CD4-positive, alpha-beta T cell treated with Interleukin-10 for 1 hour (primary cell): ENCODE results near the gene DRP2.
"Not testable (repeated sequence)": the region's sequence is repeated elsewhere in the genome, so short reads cannot be mapped to it uniquely, and the experiment has no call there.

Source experiments
- DNase-seq: peaks from one replicate; pipeline ENCODE4 v3.0.0-alpha.2; 2020

DRP2 gene

GRCh38 chrX:101237041-101237440 lies 17.5 kb downstream of the DRP2 start:
- DNase-seq = no peak

- no peak for DNase-seq
Measured at GRCh38 chrX:101241531-101241930, 21.9 kb downstream of the DRP2 start.

GRCh38 chrX:101252634-101253033 lies 33.0 kb downstream of the DRP2 start:
- no peak for DNase-seq

DNA sequence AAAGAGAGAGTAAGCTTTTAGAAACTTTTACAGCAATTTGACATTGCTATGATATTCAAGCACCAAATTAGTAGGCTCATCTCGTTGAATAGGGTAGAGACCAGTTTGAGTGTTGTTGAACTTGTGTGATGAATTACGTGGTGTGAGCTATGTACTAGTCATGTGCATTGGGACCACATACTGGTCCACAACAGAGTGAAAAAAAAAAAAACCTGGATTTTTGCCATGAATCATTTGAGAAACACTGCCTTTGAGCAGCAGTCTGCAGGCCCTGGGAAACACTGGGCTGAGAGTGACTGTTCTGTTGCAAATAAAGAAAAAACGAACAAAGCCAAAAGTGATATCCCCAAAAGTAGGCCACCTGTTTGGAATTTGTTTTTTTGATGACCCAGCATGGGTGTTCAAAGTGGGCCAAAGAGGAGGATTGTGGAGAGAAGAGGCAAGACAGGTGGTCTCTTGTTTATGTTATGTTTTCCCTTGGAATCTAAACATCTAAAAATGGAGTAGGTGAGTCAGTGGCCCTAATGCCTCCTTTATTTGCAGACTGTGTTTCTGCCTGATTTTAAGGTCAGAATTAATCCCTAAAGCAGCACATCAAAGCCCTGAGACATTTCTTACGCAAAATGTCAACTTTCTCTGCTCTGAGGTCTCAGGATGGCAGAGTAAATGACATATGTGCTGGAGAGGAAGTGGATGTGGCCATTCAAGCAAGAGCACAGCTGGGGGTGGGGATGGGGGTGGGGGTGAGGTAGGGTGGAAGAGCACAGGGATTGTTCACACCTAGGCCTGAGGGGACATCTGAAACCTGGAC lies 38.1 kb downstream of the DRP2 start:
- DNase-seq = no peak

DNA sequence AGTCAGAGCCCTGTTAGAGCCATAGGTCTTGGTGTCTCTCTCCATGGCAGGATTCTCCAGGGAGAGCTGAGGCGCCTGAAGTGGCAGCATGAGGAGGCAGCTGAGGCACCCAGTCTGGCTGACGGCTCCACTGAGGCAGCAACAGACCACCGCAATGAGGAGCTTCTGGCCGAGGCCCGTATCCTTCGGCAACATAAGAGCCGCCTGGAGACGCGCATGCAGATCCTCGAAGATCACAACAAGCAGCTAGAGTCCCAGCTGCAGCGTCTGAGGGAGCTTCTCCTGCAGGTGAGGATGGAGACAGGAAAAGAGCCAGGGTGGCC lies 38.6 kb downstream of the DRP2 start:
- no peak for DNase-seq

DNA sequence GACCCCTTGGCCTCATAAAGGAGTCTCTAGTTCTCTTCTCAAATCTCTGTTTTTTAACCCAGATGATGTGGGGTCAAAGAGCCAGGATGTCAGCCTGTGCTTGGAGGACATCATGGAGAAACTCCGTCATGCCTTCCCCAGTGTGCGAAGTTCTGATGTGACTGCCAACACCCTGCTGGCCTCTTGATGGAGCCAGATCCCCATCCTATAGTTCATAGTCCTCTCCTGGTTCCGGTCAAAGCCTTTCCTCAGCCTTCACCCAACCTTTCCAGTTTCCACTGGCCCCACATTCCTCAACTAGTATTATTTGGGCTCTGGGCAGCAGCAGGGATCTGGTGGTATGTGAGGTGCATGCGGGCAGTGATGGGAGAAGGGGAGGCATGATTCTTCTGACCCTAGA lies 40.8 kb downstream of the DRP2 start:
- DNase-seq = no peak

DNA sequence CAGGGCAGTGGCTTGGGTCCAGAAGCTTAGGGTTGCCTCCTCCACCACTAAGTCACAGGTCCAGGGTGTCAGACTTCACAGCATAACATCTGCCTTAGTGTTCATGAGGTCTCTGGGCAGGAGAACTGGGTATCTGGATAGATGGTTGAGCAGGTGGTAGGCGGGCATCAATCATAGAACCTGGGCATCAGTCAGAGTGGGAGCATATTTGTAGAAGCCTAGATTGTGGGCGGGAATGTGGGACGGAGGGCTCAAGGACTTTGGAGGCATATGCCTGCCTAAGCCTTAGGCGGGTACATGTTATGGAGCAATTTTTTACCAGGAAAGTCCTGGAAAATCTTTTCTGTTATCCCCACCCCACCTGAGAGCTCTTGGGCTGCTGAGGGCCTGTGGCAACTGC lies 43.0 kb downstream of the DRP2 start:
- no peak for DNase-seq

DNA sequence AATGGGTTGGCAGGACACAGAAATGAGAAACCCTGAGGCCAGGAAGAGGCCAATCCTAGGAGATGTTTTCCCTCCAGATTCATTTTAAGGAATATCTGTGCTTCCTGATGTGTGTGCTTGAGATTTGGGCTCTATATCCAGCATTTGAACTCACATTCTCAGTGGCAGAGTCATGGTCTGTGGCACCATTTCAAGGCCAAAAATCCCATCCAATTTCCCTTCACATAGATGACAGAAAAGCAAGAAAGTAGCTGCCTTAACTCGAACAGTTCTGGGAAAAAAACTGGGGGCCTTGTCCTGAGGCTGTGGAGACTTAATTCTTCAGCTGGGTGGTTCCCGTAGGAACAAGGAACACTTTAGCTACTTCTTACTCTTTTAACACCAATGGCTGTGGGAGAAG lies 44.2 kb downstream of the DRP2 start:
- no peak for DNase-seq

DNA sequence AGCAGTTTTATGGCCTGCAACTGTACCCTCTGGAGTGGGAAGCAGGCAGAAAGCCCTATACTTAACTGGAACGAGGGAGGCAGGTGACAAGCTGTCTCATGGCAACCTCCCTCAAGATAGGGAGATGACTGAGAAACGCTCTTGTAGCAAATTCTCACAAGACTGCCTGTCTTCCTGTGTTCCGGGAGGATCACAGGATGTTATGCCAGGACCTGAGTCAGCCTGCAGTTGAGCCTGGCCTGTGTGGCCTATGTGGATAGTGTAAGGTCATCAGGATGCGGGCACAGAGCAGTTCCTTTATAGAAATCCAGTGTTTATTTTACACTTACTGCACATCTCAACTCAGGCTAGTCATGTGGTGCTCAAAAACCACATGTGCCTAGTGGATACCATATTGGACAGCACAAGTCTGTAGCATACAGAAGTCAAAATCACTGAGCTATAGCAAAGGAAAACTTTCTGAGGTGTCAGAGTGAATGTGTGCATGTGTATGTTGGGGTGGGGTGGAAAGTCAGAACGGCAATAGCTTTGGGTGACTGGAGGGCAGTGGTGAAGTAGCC lies 46.4 kb downstream of the DRP2 start:
- no peak for DNase-seq

- DNase-seq = no peak
Measured at GRCh38 chrX:101274198-101274597, 54.6 kb downstream of the DRP2 start.

- DNase-seq = no peak
Measured at GRCh38 chrX:101276238-101276637, 56.7 kb downstream of the DRP2 start.

DNA sequence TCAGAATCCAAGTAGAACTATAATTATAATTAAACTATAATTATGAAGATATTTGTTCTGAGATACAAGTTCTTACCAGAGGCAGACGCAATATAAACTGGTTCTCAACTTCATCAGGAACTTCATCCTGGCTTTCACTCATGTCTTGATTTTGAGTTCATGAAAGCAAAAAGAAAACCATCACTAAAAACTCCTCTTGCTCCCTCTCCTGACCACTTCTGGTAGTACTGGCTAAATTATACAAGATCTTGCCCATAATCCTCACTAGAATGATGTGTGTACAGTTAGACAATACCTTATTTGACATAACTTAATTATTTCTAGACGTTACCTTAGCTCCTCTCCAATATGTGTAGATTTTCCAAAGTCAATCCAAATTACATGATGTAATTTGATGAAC lies 67.8 kb downstream of the DRP2 start:
- peak; percentile 36 for DNase-seq

DNA sequence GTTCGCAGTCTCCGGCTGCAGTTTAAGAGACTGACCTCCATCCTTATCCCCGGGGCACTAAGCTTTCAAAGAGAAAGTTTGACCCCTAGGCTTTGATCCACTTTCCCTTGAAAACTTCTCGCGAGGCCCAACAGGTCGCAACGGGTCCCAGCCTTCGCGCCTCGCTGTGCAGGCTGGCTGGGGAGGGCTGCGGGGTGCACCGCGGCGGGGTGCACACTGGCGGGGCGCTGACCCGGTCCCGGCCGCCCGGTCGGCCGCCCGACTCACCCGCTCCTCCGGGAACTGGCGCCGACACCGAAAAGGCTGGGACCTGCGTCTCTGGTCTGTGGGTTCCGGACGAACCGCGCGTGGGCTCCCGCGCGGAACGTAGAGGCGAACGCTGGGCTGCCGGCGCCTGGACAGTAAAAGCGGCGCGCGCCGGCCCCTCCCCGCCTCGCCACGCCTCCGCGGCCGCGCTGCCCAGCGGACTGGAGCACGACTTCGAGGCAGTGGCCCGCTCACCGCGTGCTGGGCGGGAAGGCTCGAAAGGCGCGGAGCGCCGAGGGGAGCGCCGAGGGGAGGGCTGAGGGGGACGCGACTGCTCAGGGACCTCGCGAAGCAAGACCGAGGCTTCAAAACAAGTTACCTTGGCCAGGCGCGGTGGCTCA lies 71.5 kb downstream of the DRP2 start, which contains the start of gene TAF7L:
TAF7L (minus strand) TSS at position 378 of the 647 bp plus-strand sequence. CDS start 3,791 bp downstream, outside the sequence.
- no peak for DNase-seq

DNA sequence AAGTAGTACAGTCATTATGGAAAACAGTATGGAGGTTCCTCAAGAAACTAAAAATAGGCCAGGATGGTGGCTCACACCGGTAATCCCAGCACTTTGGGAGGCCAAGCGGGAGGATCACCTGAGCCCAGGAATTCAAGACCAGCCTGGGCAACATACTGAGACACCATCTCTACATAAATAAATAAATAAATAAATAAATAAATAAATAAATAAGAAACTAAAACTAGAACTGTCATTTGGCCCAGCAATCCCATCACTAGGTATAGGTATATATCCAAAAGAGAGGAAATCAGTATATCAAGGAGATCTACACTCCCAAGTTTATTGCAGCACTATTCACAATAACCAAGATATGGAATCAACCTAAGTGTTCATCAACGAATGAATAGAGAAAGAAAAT lies 76.0 kb downstream of the DRP2 start:
- DNase-seq = not testable (repeated sequence)

DNA sequence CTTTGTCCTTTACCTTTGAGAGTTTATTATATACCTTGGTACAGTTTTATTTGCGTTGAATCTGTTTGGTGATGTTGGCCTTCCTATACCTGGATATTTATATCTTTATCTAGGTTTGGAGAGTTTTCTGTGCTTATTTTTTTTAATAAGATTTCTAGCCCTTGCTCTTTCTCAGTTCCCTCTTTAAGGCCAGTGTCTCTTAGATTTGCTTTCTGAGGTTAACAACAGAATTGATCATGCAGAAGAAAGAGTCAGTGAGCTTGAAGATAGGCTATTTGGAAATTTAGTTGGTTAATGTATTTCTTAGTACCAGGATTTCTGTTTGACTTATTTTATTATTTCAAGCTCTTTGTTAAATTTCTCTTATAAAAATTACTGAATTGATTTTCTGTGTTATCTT lies 84.2 kb downstream of the DRP2 start:
- DNase-seq = no peak
